GM06990 (cell line): Measurements from ENCODE around the gene REC8.

Source experiments
- DNase-seq: peaks from one replicate; pipeline ENCODE4 v3.0.0-alpha.2; 2011; ENCODE audit not compliant: insufficient read length; ENCODE audit errors: extremely low read depth
- H3K27me3 ChIP-seq: replicated peaks from 2 replicates; pipeline ENCODE4 v1.6.0; 2011; ENCODE audit warnings: low read length; ENCODE audit not compliant: control insufficient read depth, insufficient read depth
- H3K36me3 ChIP-seq: 2 replicates; pipeline ENCODE4 v1.5.1; 2011; ENCODE audit warnings: low read length; ENCODE audit not compliant: control insufficient read depth, insufficient read depth
- H3K4me3 ChIP-seq: replicated peaks from 2 replicates; pipeline ENCODE4 v1.5.1; 2011; ENCODE audit warnings: low read depth, mild to moderate bottlenecking, control low read depth, low read length
- CTCF ChIP-seq: IDR thresholded peaks from 2 replicates; pipeline ENCODE4 v1.5.1; 2011; ENCODE audit warnings: low read length, control low read depth, mild to moderate bottlenecking, inconsistent platforms; ENCODE audit not compliant: insufficient read depth, poor library complexity, severe bottlenecking

The REC8 gene

GRCh38 chr14:24127673-24128072 lies 44.2 kb upstream of the REC8 start:
- Histone ChIP-seq H3K27me3 (no peaks in the 10 kb centered on the region), H3K4me3 (no peak overlapping the region), H3K36me3 (peaks cover 8% of the 10 kb centered on the region)
- DNase-seq: no peak
- TF ChIP-seq CTCF: no peak

- Histone ChIP-seq H3K4me3 (no peak overlapping the region), H3K36me3 (peaks cover 2% of the 10 kb centered on the region), H3K27me3 (no peaks in the 10 kb centered on the region)
- DNase-seq: no peak
- no peak for TF ChIP-seq CTCF
Observed at GRCh38 chr14:24129410-24129998, 42.4 kb upstream of the REC8 start.

- Histone ChIP-seq H3K4me3 (no peak within 1 kb of the TSS), H3K27me3 (no peaks in the 10 kb centered on the region), H3K36me3 (no peaks in the 10 kb centered on the region; the same call in 1 of the 2 replicates)
- no peak for DNase-seq
- no peak for TF ChIP-seq CTCF
Observed at GRCh38 chr14:24130380-24130716, 41.5 kb upstream of the REC8 start, which contains the start of gene FITM1. Gene FITM1, plus strand, starts transcription at chr14:24130659. Its CDS starts 905 bp downstream, at chr14:24131564.

GRCh38 chr14:24130717-24131548 lies 40.9 kb upstream of the REC8 start:
- Histone ChIP-seq H3K36me3 (no peaks in the 10 kb centered on the region; the same call in 1 of the 2 replicates), H3K27me3 (no peaks in the 10 kb centered on the region), H3K4me3 (no peak overlapping the region)
- DNase-seq: no peak
- TF ChIP-seq CTCF: no peak

GRCh38 chr14:24131549-24131966 lies 40.3 kb upstream of the REC8 start:
- no peak for TF ChIP-seq CTCF
- no peaks in the 10 kb centered on the region; the same call in 1 of the 2 replicates for H3K36me3 ChIP-seq
- no peaks in the 10 kb centered on the region for H3K27me3 ChIP-seq
- no peak overlapping the region for H3K4me3 ChIP-seq
- DNase-seq: no peak
